Superior temporal gyrus (tissue), 1 donor: ENCODE data around the gene SH2D4B.

ENCODE experiments used
- DNase-seq: peaks from one replicate; pipeline ENCODE4 v3.0.0-alpha.2; 2016; ENCODE audit errors: extremely low spot score

Gene SH2D4B

GRCh38 chr10:80642661-80643060, 105.0 kb downstream of the SH2D4B start:
- DNase-seq, result peak; percentile 25

DNA sequence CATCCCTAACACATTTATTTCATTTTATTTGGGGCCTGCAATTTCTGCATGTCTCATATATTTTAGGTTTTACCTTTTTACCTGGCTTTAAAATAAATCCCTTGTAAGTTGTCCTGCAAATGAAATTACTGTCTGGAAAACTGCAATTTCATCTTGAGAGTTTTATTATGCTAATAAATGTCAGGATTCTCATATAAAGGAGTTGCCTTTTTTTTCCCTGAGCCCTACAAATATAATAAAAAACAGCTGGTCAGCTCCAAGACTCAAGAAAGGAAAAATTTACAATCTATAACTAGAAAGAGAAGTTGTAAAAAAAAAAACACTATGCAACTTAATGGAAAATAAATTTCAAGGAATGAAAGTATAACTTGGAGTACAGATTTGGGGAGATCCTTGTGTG, 108.7 kb downstream of the SH2D4B start:
- DNase-seq, result no peak

- no peak for DNase-seq
These were observed 109.6 kb downstream of the SH2D4B start for GRCh38 chr10:80647173-80647833.

GRCh38 chr10:80648106-80648505, 110.4 kb downstream of the SH2D4B start:
- DNase-seq, result no peak

GRCh38 chr10:80649183-80649582, 111.5 kb downstream of the SH2D4B start:
- no peak for DNase-seq

DNA sequence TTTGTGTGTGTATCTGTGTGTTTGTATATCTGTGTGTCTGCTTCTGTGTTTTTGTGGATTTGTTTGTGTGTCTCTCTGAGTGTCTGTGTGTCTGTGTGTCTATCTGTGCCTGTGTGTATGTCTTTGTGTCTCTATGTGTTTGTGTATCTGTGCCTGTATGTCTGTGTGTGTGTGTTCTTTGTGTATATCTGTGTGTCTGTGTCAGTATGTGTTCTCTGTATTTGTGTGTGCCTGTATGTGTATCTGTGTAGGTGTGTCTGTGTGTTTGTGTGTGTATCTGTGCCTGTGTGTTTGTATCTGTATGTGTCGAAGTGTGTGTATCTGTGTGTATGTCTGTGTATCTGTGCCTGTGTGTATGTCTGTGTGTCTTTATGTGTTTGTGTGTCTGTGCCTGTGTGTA, 118.2 kb downstream of the SH2D4B start:
- no peak for DNase-seq

DNA sequence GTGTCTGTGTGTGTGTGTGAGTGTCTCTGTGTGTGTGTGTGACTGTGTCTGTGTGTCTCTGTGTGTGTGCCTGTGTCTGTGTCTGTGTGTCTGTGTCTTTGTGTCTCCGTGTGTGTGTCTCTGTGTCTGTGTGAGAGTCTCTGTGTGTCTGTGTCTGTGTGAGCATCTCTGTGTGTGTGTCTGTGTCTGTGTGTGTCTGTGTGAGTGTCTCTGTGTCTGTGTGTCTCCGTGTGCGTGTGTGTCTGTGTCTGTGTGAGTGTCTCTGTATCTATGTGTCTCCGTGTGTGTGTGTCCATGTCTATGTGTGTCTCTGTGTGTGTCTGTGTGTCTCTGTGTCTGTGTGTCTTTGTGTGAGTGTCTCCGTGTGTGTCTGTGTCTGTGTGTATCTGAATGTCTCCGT, 120.4 kb downstream of the SH2D4B start:
- DNase-seq, result no peak

DNA sequence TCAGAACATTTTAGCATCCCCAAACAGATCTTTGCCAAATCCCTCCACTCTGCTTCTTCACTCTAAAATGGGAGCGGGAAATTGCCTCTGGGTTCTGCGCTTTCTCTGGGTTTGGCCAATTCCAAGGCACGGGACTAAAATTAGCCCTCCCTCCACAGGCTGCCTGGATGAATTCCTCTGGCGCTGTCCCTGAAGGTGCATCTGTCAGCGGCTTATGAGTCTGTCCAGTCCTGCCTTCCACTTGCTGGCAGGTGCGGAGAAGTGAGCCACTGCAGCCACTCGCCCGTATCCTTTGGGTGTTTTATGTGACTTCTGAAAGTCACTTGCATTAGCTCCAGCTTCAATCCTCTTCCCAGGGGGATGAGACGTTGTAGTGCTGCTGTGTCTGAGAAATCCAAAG, 121.6 kb downstream of the SH2D4B start:
- no peak for DNase-seq

- DNase-seq, result no peak
These were observed 122.6 kb downstream of the SH2D4B start for GRCh38 chr10:80660266-80660665.

GRCh38 chr10:80660736-80661135, 123.0 kb downstream of the SH2D4B start:
- no peak for DNase-seq

DNA sequence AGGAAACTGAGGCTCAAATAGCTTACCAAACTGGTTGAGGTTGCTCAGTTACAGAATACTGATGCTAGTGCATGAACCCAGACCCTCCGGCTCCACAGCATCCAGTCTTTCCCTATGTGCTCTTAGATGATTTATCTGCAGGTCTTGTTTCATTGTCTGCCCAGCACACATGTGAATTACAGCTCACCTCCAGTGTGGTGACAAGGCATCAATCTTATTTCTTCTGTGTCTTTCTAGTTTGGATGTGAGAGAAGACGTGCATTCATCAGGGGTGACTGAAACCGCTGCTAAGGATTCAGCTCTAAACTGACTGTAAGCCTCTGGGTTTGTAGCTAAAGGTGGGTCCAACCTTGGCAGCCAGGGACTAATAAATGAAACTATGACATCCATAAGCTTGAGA, 123.8 kb downstream of the SH2D4B start:
- DNase-seq, result no peak

- DNase-seq, result peak; percentile 88
These were observed 124.9 kb downstream of the SH2D4B start for GRCh38 chr10:80662429-80663261.

DNA sequence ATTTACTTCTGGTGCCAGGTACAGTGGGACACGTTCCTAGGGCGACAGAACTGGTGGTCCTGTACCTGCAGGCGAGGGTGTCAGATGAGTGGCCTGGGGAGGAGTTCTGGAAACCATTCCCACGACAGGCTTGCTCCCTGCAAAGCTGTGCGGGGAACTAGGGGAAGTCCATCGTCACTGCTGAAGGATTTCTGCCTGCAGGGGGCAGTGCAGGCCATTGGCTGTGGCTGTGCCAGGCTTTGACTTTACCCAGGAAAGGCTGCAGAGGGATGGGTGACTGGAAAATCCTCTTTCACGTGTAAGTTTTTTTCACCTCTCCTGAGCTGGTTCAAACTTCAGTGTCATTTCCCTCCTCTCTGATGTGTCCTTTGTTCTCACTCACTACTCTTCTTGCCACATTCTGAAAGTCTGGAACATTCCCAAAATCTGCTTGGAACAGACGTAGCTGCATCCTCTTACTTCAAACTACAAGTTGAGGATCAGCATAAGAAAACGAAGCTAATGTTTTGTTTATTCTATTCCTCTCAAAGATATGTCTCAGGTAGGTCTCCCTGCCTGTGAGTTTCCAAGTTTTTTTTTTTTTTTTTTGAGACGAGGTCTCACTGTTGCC, 126.5 kb downstream of the SH2D4B start:
- DNase-seq, result peak; percentile 90

- DNase-seq, result no peak
These were observed 131.8 kb downstream of the SH2D4B start for GRCh38 chr10:80669485-80669884.

GRCh38 chr10:80670774-80671173, 133.1 kb downstream of the SH2D4B start:
- DNase-seq, result no peak

- DNase-seq, result no peak
These were observed 134.1 kb downstream of the SH2D4B start for GRCh38 chr10:80671847-80672246.

DNA sequence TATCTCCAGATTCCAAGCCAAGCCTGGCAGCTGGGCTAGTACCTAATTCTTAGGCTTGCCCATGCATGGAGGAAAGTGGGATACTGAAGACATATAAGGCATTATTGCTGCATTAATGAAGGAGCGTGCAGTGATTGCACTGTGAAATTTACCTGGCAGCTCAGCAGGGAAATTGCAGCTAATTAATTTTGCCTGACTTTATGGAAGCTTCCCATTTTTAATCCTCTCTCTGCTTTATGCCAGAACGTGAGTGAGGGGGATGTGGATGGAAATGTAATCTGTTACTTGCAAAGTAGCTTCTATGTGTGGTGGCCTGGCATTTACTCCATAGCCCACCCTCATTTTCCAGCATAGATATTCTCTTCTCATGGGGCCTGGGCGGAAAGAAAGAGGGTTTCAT, 134.9 kb downstream of the SH2D4B start:
- no peak for DNase-seq

DNA sequence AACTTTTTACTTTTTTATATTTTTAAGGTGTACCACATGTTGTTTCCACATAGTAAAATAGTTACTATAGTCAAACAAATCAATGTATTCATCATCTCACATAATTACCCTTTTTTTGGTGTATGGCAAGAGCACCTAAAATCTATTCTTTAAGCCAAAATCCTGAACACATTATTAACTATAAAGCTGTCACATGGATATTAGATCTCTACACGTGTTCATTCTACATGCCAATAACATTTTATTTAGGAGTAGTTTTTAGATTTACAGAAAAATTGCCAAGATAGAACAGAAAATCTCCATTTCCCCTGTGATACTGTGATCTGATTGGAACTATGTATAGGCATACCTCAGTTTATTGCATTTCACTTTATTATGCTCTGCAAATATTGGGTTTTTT, 137.1 kb downstream of the SH2D4B start:
- no peak for DNase-seq

GRCh38 chr10:80681142-80681541, 143.4 kb downstream of the SH2D4B start:
- DNase-seq, result no peak

DNA sequence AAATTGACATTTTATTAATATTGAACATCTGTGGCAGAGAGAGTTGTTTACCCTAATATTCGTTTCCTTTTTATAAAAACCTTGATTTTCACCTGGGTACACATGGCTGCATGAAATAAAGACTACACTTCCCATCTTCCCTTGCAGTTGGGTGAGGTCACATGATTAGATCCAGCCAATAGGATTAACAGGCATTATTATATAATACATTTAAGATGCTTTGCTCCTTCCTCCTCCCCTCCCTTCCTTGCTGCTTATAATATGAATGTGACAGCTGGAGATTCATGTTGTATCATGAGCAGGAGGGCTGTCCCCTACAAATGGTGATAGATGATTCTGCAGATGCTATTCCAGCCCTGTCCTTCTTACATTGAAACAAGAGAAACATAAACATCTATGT, 146.6 kb downstream of the SH2D4B start:
- peak; percentile 53 for DNase-seq

- DNase-seq, result no peak
These were observed 147.7 kb downstream of the SH2D4B start for GRCh38 chr10:80685355-80685754.

DNA sequence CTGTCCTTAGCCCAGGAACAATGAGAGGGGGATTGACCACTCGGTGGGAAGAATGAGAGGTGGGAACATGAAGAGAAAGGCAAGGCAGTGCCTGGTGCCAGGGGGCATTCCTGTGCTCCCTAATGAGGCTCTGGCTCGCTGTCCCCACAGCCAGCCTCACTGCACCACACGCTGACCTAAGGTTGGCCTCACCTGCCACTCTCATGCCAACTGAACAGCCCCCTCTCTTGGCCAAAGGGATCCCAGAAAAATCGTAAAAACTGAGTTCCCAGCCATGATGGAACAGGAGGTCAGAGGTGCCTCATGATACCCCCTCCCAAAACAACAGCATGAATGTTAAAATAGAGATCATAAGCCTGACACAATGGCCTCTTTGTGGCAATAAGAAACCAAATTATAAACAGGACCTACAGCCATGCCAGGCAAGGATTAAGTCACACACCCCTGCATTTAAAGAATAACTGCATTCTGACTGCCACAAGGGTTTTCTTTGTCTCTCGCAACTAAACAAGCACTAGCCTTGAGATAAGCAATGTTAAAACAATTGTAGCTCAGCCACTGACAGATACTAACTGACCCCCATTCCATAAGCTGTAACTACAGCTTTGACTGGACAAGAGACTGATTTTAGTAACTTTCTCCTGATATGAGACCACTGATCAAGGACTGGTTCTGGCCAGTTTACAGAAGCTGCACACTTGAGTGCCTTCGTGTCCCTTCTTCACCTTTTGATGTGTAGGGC, 149.2 kb downstream of the SH2D4B start:
- DNase-seq, result no peak
